Fibroblast of skin of left biceps (primary cell): ENCODE data around the gene GPA33.

ENCODE experiments used
- DNase-seq, 2 experiments: peaks; one replicate each; pipeline ENCODE4 v3.0.0-alpha.2; 2013; ENCODE audit warnings: low read depth in 2 of 2

GPA33 gene

DNA sequence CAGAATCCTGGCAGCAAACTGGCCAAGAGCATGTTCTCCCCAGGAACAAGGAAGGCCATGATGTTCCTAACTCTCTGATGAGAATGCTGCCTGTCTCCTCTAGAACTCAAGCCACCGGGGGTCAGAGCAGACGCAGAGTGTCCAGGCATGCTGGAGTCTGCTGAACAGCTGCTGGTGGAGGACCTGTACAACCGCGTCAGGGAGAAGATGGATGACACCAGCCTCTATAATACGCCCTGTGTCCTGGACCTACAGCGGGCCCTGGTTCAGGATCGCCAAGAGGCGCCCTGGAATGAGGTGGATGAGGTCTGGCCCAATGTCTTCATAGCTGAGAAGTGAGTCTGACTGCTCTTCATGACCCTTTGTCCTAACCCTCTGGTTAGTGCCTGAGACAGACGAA lies 27.0 kb upstream of the GPA33 start:
- DNase-seq, result no peak

DNA sequence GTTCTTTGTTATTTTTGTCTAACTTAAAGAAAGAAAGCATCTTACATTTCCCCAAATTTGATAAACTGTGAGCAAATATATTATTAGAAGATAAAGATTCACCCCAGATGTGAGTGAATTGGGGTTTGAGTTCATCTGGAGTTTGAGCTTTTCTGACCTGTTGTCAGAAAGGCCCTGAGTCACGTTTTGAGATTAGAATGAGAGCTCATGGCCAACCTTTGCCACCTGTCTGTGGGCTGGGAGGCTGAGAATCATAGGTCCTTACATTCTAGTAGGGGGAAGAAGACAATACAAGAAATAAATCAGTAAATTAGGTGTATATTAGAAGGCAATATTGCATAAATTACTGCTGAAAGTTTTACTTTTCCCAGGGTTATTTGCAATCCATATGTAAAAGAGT lies 26.0 kb upstream of the GPA33 start:
- DNase-seq, result no peak

DNA sequence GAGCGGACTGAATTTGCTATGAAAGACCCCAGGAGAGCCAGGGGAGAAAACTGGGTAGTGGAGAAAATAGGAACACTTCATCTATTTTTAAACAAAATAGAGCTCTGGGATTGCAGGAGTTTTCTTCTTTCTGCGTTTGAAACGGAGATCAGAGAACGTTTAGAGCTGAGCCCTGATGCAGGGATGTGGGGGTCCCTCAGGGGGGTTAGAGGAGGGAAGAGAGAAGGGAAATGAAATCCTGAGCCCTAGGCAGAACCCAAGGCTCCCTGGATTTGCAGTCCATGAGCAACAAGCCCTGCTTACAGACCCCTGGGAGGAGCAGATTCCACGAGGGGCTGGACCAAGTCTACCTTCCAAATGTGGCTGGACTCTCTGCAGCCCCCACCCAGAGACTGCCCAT lies 25.5 kb upstream of the GPA33 start:
- DNase-seq, result no peak

DNA sequence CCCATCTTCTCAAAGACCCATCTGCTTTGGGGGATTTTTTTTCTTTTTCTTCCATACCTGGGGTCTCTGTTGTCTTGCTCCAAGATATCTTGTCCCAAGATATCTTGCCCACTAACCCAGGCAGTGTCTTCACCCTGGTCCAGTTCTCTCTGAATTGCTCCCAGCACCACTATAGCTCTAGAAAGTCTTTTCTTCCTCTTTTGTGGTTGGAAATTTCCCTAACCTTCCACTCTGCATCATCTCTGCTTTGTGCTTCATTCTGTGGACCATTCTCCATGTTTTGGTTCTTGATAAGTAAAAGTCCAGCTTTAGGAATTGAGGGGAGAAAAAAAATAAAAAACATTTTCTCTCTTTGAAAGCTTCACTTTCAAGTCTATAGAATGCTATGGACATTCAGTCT lies 24.5 kb upstream of the GPA33 start:
- no peak for DNase-seq

DNA sequence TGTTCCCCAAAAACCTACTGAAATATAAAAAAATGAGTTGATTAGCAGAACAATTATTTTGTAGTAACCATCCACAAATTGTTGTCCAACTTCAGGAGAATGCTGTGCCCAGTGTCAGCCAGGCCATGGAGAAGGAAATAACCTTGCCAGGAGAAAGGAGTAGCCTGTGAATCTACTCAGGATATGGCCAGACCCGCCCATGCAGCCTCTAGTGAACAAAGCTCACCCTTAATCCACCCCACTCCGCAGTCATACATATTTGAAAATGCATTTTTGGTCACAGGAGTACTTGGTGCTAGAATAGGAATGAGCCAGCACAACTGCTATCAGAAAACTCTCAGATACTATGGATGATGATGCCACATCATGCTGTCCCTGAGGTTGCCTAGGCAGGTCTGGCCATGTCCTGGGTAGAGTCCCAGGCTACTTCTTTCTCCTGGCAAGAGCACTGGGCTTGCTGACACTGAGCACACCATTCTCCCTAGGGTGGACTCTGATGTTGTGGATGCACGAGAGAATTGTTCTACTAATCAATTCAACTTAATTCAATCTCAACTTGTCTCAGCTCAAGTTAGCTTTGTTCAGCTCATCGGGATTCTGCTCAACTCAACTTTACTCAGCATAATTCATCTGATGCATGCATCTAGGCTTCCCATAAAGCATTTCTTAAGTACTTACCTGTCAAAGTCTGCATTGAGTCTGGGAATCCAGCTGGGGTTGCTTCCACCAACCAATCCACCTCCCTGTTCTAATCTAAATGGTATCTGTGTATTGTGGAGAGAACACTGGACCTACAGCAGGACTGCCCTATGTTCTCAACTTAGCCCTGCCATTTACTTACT lies 21.9 kb upstream of the GPA33 start:
- no peak for DNase-seq

DNA sequence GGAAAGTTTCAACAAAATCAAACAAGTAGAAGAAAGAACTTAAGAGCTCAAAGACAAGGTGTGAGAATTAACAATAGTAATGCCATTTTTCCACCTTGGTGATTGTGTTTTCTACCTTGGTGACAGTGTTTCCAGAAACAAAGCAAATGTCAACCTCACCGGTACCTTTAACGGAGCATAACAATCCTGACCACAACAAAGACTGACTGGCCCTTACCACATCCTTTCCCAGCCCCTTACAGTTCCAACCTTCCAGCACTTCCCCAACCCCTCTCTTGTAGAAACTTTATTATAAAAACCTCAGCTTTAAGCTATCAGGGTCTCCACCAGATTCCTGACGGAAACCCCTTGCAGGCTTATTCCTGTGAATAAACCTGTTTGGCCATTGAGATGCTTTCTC lies 20.4 kb upstream of the GPA33 start:
- DNase-seq, result no peak

DNA sequence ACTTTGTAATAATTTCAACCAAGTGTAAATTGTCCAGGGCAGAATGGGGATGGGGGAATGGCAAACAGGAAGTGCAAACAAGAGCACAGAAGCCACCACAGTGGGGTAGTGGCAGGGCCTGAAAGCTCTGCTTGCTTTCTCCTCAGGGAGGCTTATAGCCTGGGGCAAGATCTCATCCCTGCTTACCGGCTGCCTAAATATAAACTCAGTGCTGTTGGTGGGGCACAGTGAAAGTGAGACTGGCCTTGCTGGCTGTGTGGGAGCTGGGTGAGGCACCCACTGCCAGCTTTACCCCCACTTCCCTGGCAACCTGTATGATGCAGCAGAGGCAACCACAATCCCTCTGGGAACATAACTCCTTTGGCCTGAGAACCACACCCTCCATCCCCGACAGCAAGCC lies 18.9 kb upstream of the GPA33 start:
- DNase-seq, result no peak

DNA sequence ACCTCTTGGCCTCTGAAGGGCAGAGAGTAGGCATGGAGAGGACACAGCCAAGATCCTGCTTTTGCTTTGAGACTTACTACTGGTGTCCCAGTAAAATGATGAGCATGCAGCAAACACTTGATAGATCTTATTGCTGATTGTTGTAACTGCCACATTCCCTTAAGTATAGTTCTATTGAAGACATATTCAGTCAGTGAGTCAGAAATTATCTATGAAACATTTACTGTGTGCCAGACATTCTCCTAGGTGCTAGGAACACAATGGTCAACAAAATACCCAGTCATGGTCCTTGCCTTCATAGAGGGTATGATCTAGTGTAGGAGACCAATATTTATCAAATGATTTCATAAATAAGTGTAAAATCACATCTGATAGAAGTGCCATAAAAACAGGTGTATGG lies 17.3 kb upstream of the GPA33 start:
- no peak for DNase-seq

DNA sequence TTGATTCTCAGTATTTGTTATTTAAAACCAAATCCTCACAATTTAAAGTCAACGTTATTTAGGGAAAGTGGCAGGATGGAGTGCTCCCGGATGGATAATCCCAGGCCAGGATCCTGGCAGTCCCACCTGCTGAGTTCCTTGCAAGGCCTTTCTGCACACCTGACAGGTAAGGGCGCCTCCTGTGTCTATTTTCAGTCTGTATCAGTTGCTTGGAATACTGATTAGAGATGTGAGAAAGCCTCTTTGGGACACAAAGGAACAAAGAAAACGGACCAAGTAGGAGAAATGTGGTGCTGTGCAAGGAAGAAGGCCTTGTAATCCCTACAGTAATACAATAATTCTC lies 15.9 kb upstream of the GPA33 start:
- no peak for DNase-seq

DNA sequence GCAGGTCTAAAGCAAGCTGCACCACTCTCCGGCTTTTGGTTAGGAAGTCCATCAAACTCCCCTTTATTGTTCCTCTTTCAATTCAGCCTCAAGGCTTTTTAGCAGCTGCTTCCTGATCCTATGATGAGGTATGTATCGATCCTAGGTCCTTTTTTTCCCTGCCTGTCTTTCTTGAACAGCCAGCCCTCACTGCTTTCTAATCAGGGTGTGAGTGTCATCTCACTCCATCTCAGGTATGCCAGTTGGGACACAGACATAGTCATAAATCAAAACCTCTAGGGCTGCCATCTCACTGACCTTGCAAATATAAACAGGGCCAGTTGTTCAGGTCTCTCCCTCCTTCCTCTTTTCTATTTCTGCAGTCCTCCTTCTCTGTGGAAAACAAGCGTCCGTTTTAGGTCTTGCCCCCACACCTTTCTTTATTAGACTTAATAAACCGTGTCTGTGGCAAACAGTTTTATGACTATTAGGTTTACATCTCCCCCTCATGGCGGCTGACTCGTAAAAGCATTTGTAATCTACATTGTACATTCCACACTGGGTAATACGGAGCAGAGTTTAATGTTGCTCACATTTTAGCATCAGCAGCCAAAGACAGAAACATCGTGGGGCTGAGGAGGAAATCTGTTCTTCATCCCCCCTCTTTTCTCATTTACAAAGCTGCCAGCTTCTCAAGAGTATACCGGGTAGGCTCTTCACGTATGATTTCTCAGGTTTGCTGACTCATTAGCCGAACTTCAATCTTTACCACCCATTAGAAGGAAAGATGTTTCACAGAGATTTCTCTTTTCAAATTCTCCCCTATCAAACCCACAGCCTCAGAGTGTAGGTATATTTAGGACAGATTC lies 15.3 kb upstream of the GPA33 start:
- no peak for DNase-seq

DNA sequence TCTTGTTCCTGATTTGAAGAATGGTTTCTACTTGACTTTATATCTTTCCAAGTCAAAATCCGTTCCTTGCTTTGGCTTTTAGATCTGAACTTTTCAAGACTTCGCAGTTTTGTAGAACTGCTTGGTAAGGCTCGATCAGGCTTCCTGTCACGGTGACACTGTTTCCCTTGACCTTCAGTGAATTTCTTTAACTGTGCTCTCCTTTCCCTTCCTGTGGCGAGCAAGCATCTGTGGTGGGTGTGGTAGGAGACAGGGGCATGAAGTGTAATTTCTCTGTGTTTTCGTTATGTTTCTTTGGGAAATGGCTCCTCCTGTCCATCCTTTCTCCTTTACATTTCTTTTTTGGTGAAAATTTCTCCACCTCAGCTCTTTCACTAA lies 14.1 kb upstream of the GPA33 start:
- DNase-seq, result no peak

DNA sequence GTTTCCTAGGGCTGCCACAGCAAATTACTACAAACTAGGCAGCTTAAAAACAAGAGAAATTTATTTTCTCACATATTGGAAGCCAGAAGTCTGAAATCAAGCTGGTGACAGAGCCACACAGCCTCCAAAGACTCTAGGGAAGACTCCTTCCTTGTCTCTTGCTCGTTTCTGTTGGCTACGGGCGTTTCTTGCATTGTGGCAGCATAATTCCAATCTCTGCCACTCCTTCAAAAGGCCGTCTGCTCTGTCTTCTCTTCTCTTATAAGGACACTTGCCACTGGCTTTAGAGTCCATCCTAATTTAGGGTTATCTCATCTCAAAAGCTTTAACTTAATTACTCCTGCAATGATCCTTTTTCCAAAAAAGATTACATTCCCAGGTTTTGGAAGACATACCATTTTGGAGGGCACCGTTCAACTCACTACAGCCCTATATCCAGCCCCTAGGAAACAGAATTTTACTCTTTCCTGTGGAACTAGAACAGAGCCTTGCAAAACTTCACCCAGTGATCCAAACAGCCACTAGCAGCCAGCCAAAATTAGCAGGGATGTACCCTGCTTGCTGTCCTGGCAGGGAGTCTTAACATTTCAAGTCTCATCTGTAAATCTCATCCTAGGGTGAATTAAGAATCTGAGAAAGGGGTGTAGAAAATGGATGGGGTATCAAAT lies 12.9 kb upstream of the GPA33 start:
- no peak for DNase-seq

DNA sequence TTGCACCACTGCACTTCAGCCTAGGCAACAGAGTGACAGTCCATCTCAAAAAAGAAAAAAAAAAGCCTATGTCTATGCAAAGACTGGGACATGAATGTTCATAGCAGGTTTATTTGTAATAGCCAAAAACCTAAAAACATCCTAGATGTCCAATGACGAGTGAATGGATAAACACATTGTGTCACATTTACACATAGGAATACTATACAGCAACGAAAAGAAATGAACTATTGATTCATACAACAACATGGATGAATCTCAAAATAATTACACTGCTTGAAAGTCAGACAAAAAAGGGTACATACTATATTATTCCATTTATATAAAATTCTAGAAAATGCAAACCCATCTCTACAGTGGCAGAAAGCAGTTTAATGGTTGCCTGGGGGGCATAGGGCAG lies 11.6 kb upstream of the GPA33 start:
- no peak for DNase-seq

DNA sequence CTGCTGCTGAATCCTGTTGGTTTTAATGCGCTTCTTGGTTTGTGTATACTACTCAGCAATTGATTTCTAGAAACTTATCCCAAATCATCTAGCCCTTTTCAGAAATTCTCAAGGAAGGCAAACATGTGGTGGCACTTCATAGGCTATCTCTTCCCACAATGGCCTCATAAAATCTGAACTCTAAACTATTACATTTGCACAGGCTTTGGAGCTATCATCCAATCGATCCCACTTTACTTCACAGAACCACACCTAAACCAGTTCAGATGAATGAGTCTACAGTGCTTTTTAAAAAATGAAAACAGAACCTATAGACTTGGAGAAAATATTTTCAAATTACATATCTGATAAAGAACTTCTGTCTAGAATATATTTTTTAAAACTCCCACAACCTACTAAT lies 10.6 kb upstream of the GPA33 start:
- DNase-seq, result no peak

DNA sequence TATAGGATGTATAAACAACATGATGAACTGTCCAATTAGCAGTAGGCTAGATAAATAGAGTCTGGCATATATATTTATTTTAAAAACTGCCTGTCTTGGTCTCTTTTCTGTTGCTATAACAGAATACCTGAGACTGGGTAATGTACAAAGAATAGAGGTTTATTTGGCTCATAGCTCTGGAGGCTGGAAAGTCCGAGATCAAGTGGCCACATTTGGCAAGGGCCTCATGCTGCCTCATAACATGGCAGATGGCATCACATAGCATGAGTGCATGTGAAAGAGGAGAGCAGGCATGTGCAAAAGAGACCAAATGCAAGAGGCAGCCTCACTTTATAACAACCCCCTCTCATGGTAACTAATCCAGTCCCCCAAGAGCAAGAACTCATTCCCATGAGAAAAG lies 9.7 kb upstream of the GPA33 start:
- DNase-seq, result no peak

DNA sequence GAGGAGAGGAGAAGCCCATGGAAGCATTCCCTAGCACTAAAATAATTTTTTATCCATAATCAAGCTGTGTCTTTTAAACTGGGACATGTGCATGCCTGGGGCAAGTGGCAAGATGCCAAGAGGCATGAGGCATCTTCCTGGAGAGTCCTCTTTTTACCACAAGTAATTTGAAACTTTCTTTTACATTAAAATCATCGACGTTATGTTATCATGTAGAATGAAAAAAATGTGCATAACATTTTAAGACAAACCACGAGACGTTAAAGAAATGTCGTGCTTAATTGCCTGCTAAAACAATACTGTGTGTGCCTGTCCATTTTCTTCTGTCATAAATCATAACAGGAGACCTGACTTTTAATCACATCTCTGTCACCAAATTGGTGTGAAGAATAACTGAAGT lies 5.2 kb upstream of the GPA33 start:
- peak; percentile 30 to 39 for DNase-seq

DNA sequence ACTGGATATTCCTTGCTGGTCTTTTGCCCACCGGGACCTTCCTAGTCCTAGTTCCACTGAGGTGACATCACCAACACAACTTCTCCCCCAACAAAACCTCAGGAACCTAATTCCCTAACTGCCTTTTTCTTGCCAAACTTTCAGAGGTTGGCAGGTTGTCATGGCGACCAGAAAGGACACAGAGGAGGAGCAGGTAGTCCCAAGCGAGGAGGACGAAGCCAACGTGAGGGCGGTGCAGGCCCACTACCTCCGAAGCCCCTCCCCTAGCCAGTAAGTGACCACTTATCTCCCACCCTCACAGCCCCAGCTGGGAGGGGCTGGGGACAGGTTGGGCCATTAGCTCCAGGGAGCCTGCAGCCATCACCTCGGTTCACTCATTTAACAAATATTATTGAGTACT lies 4.5 kb upstream of the GPA33 start:
- no peak for DNase-seq

DNA sequence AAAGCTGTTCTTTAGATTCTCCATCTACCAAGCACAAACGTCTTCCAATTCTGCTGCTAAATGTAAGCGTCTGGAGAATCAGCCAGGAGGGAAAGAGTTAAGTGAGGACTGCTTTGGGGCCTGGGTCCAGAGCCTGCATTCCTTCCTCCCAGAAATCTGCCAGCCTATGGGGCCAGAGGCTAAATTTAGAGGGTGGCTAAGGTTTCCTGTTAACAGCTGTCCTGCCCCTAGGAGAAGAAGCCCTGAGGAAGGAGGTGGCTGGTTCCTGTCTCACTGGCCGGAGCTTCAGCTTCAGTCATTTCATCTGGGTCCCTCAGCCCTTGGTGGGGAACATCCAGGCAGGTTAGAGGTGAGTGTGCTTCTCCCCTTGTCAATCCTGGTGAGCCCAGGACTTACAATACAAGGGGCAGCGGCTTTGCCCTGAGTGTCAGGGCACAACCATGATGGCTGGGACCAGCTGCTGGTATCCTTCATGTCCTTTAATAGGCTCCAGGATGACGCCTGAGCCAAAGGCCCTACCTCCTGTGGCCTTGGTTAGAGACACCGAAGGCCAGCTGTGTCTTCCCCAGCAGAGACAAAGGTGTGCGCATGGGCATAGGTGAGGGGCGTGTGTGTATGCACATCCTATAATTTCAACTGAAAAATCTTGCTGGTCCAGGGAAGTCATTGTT lies 3.8 kb upstream of the GPA33 start, which contains the start of gene STYXL2:
TSS of gene STYXL2 (plus strand) at position 230 of the 671 bp plus-strand sequence. CDS start 775 bp downstream, outside the sequence.
- DNase-seq, result no peak

DNA sequence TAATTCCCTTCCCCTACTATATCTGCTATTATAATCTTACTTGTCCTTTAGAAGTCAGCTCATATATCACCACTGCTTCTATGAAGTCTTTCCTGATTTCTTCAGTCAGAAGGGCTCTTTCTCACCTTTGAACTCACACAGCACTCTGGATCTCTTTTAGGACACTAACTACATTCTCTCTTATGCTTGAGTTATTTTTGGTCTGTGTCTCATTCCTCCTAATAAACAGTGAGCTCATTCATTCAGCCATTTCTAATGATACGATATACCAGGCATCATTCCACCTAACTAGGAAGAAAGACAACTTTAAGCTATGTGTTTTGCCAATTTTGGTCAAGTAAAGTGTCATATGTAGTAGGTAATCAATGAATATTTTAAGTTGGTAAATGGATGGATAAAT lies 2.5 kb upstream of the GPA33 start:
- DNase-seq, result no peak

DNA sequence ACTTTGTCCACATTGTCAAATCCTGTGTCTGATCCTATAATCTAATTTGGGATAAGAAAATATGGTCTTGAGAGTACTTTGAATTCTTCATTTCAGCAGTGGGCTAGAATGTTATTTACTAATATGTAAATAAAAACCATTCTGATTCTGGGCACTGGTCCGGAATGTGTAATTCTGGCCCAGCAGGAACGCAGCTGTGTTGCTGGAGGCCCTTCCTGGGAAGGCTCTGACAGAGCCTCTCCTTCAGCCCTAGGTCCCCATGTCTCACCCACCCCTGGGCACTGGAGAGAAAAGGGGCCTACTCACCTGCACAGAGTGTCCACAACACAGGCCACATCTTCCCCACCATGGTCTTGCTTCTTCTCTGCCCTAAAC lies 251 bp downstream of the GPA33 start:
- DNase-seq, result no peak

DNA sequence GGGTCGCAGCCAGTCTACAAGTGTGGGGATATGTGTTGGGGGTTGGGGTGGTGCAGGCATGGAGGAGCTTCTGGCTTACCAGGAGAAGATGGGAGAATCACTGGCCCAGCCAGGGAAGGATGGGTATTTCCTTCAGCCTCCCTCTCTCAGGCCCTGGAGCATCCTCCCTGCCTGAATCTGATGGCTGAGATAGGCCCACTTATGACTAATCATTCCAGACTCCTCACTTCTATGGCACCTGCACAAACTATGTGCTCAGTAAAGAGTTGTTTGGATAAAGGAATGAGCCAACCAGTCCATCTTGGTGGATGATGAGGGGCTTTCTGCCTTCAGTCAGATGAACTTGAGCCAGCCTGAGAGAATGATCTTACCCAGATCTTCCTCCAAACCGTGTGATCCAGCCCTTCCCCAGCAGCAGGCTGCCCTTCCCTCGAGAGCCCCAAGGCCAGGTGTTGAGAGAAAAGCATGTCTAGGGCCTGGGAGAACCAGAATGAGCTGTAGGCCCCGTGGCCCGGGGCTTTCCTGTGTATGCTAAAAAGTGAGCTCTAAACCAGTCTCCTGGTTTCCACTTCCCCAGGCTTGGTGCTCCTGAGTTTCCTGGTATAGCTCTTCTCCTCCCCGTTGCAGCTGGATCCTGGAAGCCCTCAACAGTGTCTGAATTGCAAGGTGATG lies 1.3 kb downstream of the GPA33 start:
- DNase-seq, result no peak

DNA sequence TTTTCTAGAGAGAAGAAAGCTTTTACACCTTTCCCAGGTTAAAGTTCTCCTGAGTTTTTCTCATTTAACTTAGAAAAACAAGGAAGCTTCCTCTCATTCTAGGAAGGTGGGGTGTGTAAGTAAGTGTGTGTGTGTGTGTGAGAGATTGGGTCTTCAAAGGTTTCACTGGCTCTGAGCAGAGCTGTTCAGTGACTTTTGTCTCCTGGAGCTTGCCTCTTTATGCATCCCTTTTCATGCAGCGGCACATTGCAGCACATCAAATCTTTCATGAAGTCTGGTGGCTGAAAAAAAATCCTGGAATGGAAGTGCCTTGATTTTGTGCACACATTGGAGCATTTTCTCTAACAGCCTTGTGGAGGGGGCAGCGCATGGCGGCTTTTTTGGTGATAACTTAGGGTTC lies 3.4 kb downstream of the GPA33 start:
- DNase-seq, result no peak
